ENCODE measurements around the gene PTPRB. TPM values are rescaled to one million over a fixed set of nuclear protein-coding genes. Genes with fewer than 3 reads are reported as not detected.

Gene PTPRB
- total and polyA plus RNA-seq, 2 of the 8 experiments (the other 6 are each of a cell fraction or from before 2014, with no cell fraction given) = 0.36 to 0.58 TPM

DNA sequence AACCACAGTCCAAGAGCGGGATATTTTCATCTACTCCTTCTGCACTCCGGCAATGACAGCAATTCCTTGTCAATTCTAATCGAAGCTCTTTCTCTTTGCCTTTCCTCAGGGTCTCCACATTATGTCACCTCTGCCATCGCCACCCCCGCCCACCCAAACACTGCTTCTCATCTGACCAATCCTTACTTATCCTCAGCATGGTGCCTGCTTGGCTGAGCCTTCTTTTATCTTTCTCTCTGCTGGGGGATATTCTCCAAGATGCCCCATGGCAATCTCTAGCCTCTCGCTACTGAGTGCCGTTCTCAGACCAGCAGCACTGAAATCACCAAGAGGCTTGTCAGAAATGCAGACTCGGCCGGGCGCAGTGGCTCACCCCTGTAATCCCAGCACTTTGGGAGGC is 100.6 kb downstream of the PTPRB start:
- Histone ChIP-seq H2BK15ac (ENCODE audit: low read length) (no peak overlapping the region), H2BK120ac (replicated peaks; ENCODE audit: low read depth, low read length) (no peak overlapping the region), H3K79me1 (ENCODE audit: low read depth, low read length) (no peaks in the 10 kb centered on the region), H3K4me1 (replicated peaks in 1 of 4; ENCODE audit: control insufficient read depth in 3 of 4, insufficient read depth in 4 of 4, low read length in 3 of 4) (no peaks in the 10 kb centered on the region), H3K23ac (ENCODE audit: insufficient read length) (no peak overlapping the region), H3K18ac (ENCODE audit: extremely low read depth, low read length) (no peak overlapping the region), H3K4me2 (ENCODE audit: insufficient read depth in 1 of 2, low read depth in 2 of 2, low read length in 2 of 2) (no peak overlapping the region), H4K8ac (ENCODE audit: extremely low read depth, insufficient read depth, low read length) (no peak overlapping the region), H3K4ac (replicated peaks; ENCODE audit: insufficient read length, low read depth, low read length) (no peak overlapping the region), H3K9me3 (ENCODE audit: insufficient read depth in 2 of 2, low read depth in 1 of 2, low read length in 1 of 2) (no peaks in the 10 kb centered on the region), H4K20me1 (replicated peaks in 1 of 2; ENCODE audit: control insufficient read depth in 1 of 2, insufficient read depth in 2 of 2, low read length in 2 of 2) (no peaks in the 10 kb centered on the region), H4K5ac (ENCODE audit: insufficient read length, low read depth, low read length) (no peak overlapping the region), H2BK5ac (ENCODE audit: low read depth, low read length) (no peak overlapping the region), H4K91ac (replicated peaks; ENCODE audit: insufficient read length, low read length) (no peak overlapping the region), H2AK5ac (ENCODE audit: low read depth, low read length) (no peak overlapping the region), H2BK12ac (ENCODE audit: low read depth, low read length) (no peak overlapping the region; the same call in 1 of the 2 replicates), H3K36me3 (ENCODE audit: control insufficient read depth in 2 of 4, insufficient read depth in 4 of 4, low read length in 3 of 4) (no peaks in the 10 kb centered on the region), H3K79me2 (ENCODE audit: control insufficient read depth in 1 of 2, insufficient read depth in 2 of 2, low read length in 2 of 2) (no peaks in the 10 kb centered on the region), H2BK20ac (ENCODE audit: low read length) (no peak overlapping the region), H3K27me3 (replicated peaks in 1 of 4; ENCODE audit: control insufficient read depth in 3 of 4, extremely low read depth in 1 of 4, insufficient read depth in 3 of 4, low read length in 3 of 4) (peaks cover 0 to 1% (median 0%) of the 10 kb centered on the region in 4 experiments; a peak in 1 of 7 replicates), H3K9ac (replicated peaks in 1 of 4; ENCODE audit: extremely low read depth in 1 of 4, low read depth in 3 of 4, low read length in 3 of 4) (no peak overlapping the region), H3K4me3 (ENCODE audit: extremely low read depth in 1 of 4, insufficient read depth in 2 of 4, low read depth in 3 of 4, low read length in 4 of 4) (no peak overlapping the region), H3K56ac (replicated peaks; ENCODE audit: insufficient read length, low read depth, low read length) (no peak overlapping the region), H3K23me2 (ENCODE audit: low read depth, low read length) (no peaks in the 10 kb centered on the region; the same call in 1 of the 2 replicates), H3K14ac (ENCODE audit: insufficient read length) (no peak overlapping the region), H2AFZ (ENCODE audit: low read length) (no peak overlapping the region), H3K27ac (ENCODE audit: low read depth, low read length) (no peak overlapping the region)
- ChIA-PET POLR2A (ENCODE audit: partially characterized antibody) (no interaction called here), CTCF (ENCODE audit: partially characterized antibody) (no interaction called here)
- no peak for FAIRE-seq
- 97% methylated on average over 10 of the region's 10 CpGs; no CpG with 5 or more reads in 1 of the 2 experiments for WGBS, 2 experiments (ENCODE audit: extremely low coverage in 1 of 2, insufficient coverage in 1 of 2, insufficient read length in 1 of 2, insufficient replicate concordance in 2 of 2, low coverage in 1 of 2, low lambda C conversion rate in 2 of 2, missing lambda C conversion rate in 1 of 2)
- no peak for DNase-seq (ENCODE audit: low read depth in 1 of 2, low spot score in 2 of 2)
- TF ChIP-seq, protein P1, sequence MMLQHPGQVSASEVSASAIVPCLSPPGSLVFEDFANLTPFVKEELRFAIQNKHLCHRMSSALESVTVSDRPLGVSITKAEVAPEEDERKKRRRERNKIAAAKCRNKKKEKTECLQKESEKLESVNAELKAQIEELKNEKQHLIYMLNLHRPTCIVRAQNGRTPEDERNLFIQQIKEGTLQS (IDR thresholded peaks at IDR 0.05; ENCODE audit: insufficient read depth, low read depth, low read length) = no peak
- TF ChIP-seq ASH2L (IDR thresholded peaks at IDR 0.05; ENCODE audit: low read length) = no peak
- TF ChIP-seq HDAC2 (IDR thresholded peaks at IDR 0.05; ENCODE audit: borderline replicate concordance in 1 of 2, low read depth in 2 of 2, low read length in 2 of 2) = no peak
- TF ChIP-seq NANOG (IDR thresholded peaks at IDR 0.05; ENCODE audit: insufficient read depth, low read depth, low read length, poor library complexity, severe bottlenecking) = no peak

Data from H1 (cell line).